SIG-M5 treated with dmso at 0.1 percent for 504 hours (cell line): Measurements from ENCODE around the gene SEMA4D.
"Not testable (repeated sequence)": the region's sequence is repeated elsewhere in the genome, so short reads cannot be mapped to it uniquely, and the experiment has no call there.

Experiments
- DNase-seq: peaks from one replicate; lab custom pipeline; 2025; ENCODE audit not compliant: unreplicated experiment; lab: John Stamatoyannopoulos, UW

Gene SEMA4D

GRCh38 chr9:89374176-89374575 lies 123.7 kb downstream of the SEMA4D start:
- no peak for DNase-seq

GRCh38 chr9:89372979-89373378 lies 124.9 kb downstream of the SEMA4D start:
- no peak for DNase-seq

GRCh38 chr9:89372230-89372816 lies 125.6 kb downstream of the SEMA4D start:
- no peak for DNase-seq

- not testable (repeated sequence) for DNase-seq
These were observed 126.1 kb downstream of the SEMA4D start for GRCh38 chr9:89371791-89372190.

GRCh38 chr9:89370593-89370992 lies 127.3 kb downstream of the SEMA4D start:
- DNase-seq, result no peak

- no peak for DNase-seq
These were observed 128.9 kb downstream of the SEMA4D start for GRCh38 chr9:89368978-89369377.

- no peak for DNase-seq
These were observed 129.4 kb downstream of the SEMA4D start for GRCh38 chr9:89368550-89368949.

GRCh38 chr9:89367726-89368437 lies 130.0 kb downstream of the SEMA4D start:
- no peak for DNase-seq

- DNase-seq, result no peak
These were observed 130.6 kb downstream of the SEMA4D start for GRCh38 chr9:89367281-89367680.

GRCh38 chr9:89366711-89367110 lies 131.2 kb downstream of the SEMA4D start:
- DNase-seq, result no peak

GRCh38 chr9:89365532-89365912 lies 132.4 kb downstream of the SEMA4D start:
- no peak for DNase-seq

- no peak for DNase-seq
These were observed 133.0 kb downstream of the SEMA4D start for GRCh38 chr9:89364666-89365531.

GRCh38 chr9:89363921-89364665 lies 133.8 kb downstream of the SEMA4D start:
- no peak for DNase-seq

GRCh38 chr9:89363311-89363670 lies 134.6 kb downstream of the SEMA4D start:
- DNase-seq, result no peak

GRCh38 chr9:89362647-89363310 lies 135.1 kb downstream of the SEMA4D start:
- DNase-seq, result no peak

GRCh38 chr9:89361816-89362646 lies 135.9 kb downstream of the SEMA4D start:
- no peak for DNase-seq

- DNase-seq, result no peak
These were observed 136.9 kb downstream of the SEMA4D start for GRCh38 chr9:89361031-89361430.

GRCh38 chr9:89360465-89360864 lies 137.4 kb downstream of the SEMA4D start:
- DNase-seq, result no peak

- no peak for DNase-seq
These were observed 138.1 kb downstream of the SEMA4D start for GRCh38 chr9:89359751-89360261.

- no peak for DNase-seq
These were observed 138.9 kb downstream of the SEMA4D start for GRCh38 chr9:89358985-89359384.
